ENCODE measurements around the gene TEAD1. TPM values are rescaled to one million over a fixed set of nuclear protein-coding genes. Genes with fewer than 3 reads are reported as not detected.

TEAD1 gene
- total RNA-seq, 1 donor from 2014 or later = 51.9 TPM

- intact Hi-C loops (cut with DNase I) = no loop called here
- DNase-seq = no peak
- no peaks in the 10 kb centered on the region for H3K27me3 ChIP-seq (ENCODE audit: low read depth)
- H3K4me1 ChIP-seq = no peaks in the 10 kb centered on the region
- no peak overlapping the region for H3K4me3 ChIP-seq
- H3K9me3 ChIP-seq = no peaks in the 10 kb centered on the region
- no peak overlapping the region for H3K27ac ChIP-seq
- ATAC-seq = no peak
- no peaks in the 10 kb centered on the region for H3K36me3 ChIP-seq
- no peak for TF ChIP-seq CTCF (IDR thresholded peaks at IDR 0.05)
Measured at GRCh38 chr11:12664385-12664784, 9.8 kb upstream of the TEAD1 start.

- ATAC-seq (no peak), DNase-seq (no peak)
- TF ChIP-seq CTCF (IDR thresholded peaks at IDR 0.05) = no peak
- Histone ChIP-seq H3K27me3 (ENCODE audit: low read depth) (no peaks in the 10 kb centered on the region), H3K4me1 (no peaks in the 10 kb centered on the region), H3K36me3 (no peaks in the 10 kb centered on the region), H3K27ac (no peak overlapping the region), H3K9me3 (no peaks in the 10 kb centered on the region), H3K4me3 (no peak overlapping the region)
- intact Hi-C loops (cut with DNase I) = no loop called here
Measured at GRCh38 chr11:12666915-12667314, 7.3 kb upstream of the TEAD1 start.

GRCh38 chr11:12667646-12668045, 6.6 kb upstream of the TEAD1 start:
- Histone ChIP-seq H3K27ac (no peak overlapping the region), H3K9me3 (no peaks in the 10 kb centered on the region), H3K4me1 (no peaks in the 10 kb centered on the region), H3K27me3 (ENCODE audit: low read depth) (no peaks in the 10 kb centered on the region), H3K4me3 (no peak overlapping the region), H3K36me3 (no peaks in the 10 kb centered on the region)
- intact Hi-C loops (cut with DNase I) = no loop called here
- TF ChIP-seq CTCF (IDR thresholded peaks at IDR 0.05) = no peak
- DNase-seq = no peak
- no peak for ATAC-seq

- no peaks in the 10 kb centered on the region for H3K27me3 ChIP-seq (ENCODE audit: low read depth)
- no peak overlapping the region for H3K4me3 ChIP-seq
- H3K36me3 ChIP-seq = no peaks in the 10 kb centered on the region
- no peak overlapping the region for H3K27ac ChIP-seq
- peaks cover 2% of the 10 kb centered on the region for H3K4me1 ChIP-seq
- TF ChIP-seq CTCF (IDR thresholded peaks at IDR 0.05) = no peak
- no peaks in the 10 kb centered on the region for H3K9me3 ChIP-seq
- no peak for DNase-seq
- ATAC-seq = no peak
- intact Hi-C loops (cut with DNase I) = no loop called here
Measured at GRCh38 chr11:12668166-12668565, 6.1 kb upstream of the TEAD1 start.

GRCh38 chr11:12669930-12670329, 4.3 kb upstream of the TEAD1 start:
- Histone ChIP-seq H3K4me3 (no peak overlapping the region), H3K4me1 (peaks cover 8% of the 10 kb centered on the region), H3K9me3 (no peaks in the 10 kb centered on the region), H3K27me3 (ENCODE audit: low read depth) (no peaks in the 10 kb centered on the region), H3K27ac (no peak overlapping the region), H3K36me3 (no peaks in the 10 kb centered on the region)
- intact Hi-C loops (cut with DNase I) = loop anchor here (10.0 kb wide), 1 partner anchor 135 kb away; no protein-coding TSS in a partner anchor
- DNase-seq (no peak), ATAC-seq (no peak)
- no peak for TF ChIP-seq CTCF (IDR thresholded peaks at IDR 0.05)

GRCh38 chr11:12671370-12671769, 2.9 kb upstream of the TEAD1 start:
- no peak for TF ChIP-seq CTCF (IDR thresholded peaks at IDR 0.05)
- Histone ChIP-seq H3K27me3 (ENCODE audit: low read depth) (no peaks in the 10 kb centered on the region), H3K9me3 (no peaks in the 10 kb centered on the region), H3K4me1 (peaks cover 8% of the 10 kb centered on the region), H3K4me3 (no peak overlapping the region), H3K36me3 (no peaks in the 10 kb centered on the region), H3K27ac (no peak overlapping the region)
- intact Hi-C loops (cut with DNase I) = loop anchor here (10.0 kb wide), 1 partner anchor 133 kb away; no protein-coding TSS in a partner anchor
- DNase-seq (no peak), ATAC-seq (no peak)
